Cardiac fibroblast (primary cell): ENCODE measurements around the gene STAT6.
"Not testable (repeated sequence)": the region's sequence is repeated elsewhere in the genome, so short reads cannot be mapped to it uniquely, and the experiment has no call there.

Experiments used
- DNase-seq, 2 donors: peaks; one replicate each; pipeline versions ENCODE4 v3.0.0 to v3.0.0-alpha.2; 2010; ENCODE audit warnings: low read depth in 2 of 2
- H3K4me3 ChIP-seq, 2 donors: replicated peaks in 1 of 2; 1 replicate in 1 of 2; 2 replicates in 1 of 2; pipeline ENCODE4 v1.5.1; 2011; ENCODE audit warnings: low read depth in 2 of 2, low read length in 2 of 2, mild to moderate bottlenecking in 2 of 2, moderate library complexity in 1 of 2
- TF ChIP-seq, protein P1 (sequence below): IDR thresholded peaks from one replicate; pipeline ENCODE4 v1.5.1; 2011; ENCODE audit warnings: low read depth, mild to moderate bottlenecking, low read length, inconsistent platforms

Gene STAT6

DNA sequence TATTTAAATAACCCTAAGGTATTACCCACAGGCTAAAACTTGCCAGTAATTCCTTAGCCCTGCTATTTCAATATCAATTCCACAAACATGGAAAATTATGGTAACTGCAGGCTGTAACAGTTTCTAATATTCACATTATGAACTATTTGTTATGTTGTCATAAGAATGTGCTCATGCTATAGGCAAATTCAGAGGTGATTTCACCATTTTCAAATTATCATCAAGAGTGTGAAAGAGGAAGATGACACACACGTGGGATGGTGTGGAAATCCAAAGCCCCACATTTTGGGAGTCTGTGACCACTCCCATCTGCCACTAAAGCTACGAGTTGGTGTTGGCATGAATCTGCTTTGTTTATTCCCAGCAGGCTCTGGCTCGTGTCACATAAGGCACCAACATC, 55.3 kb downstream of the STAT6 start:
- TF ChIP-seq, protein P1, sequence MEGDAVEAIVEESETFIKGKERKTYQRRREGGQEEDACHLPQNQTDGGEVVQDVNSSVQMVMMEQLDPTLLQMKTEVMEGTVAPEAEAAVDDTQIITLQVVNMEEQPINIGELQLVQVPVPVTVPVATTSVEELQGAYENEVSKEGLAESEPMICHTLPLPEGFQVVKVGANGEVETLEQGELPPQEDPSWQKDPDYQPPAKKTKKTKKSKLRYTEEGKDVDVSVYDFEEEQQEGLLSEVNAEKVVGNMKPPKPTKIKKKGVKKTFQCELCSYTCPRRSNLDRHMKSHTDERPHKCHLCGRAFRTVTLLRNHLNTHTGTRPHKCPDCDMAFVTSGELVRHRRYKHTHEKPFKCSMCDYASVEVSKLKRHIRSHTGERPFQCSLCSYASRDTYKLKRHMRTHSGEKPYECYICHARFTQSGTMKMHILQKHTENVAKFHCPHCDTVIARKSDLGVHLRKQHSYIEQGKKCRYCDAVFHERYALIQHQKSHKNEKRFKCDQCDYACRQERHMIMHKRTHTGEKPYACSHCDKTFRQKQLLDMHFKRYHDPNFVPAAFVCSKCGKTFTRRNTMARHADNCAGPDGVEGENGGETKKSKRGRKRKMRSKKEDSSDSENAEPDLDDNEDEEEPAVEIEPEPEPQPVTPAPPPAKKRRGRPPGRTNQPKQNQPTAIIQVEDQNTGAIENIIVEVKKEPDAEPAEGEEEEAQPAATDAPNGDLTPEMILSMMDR, result no peak
- H3K4me3 ChIP-seq, result no peak overlapping the region
- DNase-seq, result no peak

DNA sequence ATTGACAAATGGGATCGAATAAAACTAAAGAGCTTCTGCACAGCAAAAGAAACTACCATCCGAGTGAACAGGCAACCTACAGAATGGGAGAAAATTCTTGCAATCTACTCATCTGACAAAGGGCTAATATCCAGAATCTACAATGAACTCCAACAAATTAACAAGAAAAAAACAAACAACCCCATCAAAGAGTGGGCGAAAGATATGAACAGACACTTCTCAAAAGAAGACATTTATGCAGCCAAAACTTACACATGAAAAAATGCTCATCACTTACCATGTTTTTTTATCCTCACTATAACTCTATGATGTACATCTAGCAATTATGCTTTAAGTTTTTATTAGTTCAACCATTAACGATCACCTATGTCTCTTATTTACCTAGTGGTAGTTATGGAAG, 57.3 kb downstream of the STAT6 start:
- DNase-seq, H3K4me3 ChIP-seq: not testable (repeated sequence)

DNA sequence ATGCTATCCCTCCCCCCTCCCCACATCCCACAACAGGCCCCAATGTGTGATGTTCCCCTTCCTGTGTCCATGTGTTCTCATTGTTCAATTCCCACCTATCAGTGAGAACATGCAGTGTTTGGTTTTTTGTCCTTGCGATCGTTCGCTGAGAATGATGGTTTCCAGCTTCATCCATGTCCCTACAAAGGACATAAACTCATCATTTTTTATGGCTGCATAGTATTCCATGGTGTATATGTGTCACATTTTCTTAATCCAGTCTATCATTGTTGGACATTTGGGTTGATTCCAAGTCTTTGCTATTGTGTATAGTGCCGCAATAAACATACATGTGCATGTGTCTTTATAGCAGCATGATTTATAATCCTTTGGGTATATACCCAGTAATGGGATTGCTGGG, 58.0 kb downstream of the STAT6 start:
- DNase-seq, result not testable (repeated sequence)

DNA sequence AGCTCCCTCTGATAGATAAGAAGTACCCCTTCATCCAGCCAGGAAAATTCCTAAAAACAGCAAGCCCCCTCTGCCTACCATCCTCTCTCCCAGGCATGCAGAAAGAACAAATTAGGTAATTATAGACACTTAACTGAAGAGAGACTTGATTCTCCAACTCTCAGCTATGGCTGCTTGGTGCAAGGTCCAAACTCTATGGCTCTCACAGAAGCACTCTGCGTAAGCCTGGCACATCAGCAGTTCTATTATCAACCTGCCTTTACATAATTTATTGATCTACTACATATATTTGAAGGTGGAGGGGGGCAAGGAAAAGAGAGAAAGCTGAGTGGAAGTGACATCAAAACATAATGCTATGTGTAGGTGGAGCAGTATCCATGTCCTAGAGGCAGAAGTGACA, 60.2 kb downstream of the STAT6 start:
- no peak for DNase-seq
- TF ChIP-seq, protein P1, result no peak
- no peak overlapping the region for H3K4me3 ChIP-seq

More for the DNA sequence above, 58.0 kb downstream of the STAT6 start:
- not testable (repeated sequence) for H3K4me3 ChIP-seq

DNA sequence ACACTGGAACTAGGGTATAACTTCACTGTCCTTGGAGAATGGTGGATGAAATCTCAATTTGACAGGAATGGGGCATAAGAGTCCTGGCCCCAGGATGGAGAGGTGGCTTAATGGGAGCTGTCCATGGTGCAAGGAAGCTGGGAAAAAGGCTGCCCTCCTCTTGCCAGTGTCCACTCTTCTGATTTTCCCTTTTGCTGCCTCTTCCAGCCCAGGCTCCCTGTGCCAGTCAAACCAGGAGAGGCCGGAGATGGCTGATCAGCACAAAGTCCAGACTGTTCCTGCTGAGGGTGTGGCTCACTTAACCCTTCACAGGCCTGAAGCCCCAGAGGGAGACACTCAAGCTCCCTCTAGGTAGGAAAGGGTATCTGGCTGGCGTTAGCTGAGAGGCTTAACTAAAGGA, 61.3 kb downstream of the STAT6 start, which contains the start of gene MYO1A:
Gene MYO1A (minus strand): TSS at position 240 of the 400 bp plus-strand sequence. CDS start 1,806 bp downstream, outside the sequence.
- TF ChIP-seq, protein P1, result no peak
- DNase-seq, result peak; percentile 13 to 20

DNA sequence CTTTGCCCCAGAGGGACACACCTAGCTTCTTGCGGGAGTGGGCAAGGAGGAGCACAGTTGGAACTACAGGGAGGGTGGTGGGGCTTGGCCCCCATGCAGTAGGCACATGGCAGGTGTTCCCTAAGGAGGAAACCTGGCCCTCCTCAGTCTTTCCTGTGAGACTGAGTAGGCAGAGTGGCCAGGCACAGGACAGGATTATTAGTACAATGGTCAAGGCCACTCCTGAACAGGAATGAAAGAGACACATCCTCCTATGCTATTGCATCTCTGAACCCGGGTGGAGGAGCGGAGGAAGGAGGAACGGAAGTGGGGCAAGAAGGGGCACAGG, 62.1 kb downstream of the STAT6 start:
- TF ChIP-seq, protein P1, result no peak
- DNase-seq, result no peak
- no peak overlapping the region for H3K4me3 ChIP-seq

More for the DNA sequence above, 61.3 kb downstream of the STAT6 start, which contains the start of gene MYO1A:
- no peak within 1 kb of the TSS for H3K4me3 ChIP-seq

DNA sequence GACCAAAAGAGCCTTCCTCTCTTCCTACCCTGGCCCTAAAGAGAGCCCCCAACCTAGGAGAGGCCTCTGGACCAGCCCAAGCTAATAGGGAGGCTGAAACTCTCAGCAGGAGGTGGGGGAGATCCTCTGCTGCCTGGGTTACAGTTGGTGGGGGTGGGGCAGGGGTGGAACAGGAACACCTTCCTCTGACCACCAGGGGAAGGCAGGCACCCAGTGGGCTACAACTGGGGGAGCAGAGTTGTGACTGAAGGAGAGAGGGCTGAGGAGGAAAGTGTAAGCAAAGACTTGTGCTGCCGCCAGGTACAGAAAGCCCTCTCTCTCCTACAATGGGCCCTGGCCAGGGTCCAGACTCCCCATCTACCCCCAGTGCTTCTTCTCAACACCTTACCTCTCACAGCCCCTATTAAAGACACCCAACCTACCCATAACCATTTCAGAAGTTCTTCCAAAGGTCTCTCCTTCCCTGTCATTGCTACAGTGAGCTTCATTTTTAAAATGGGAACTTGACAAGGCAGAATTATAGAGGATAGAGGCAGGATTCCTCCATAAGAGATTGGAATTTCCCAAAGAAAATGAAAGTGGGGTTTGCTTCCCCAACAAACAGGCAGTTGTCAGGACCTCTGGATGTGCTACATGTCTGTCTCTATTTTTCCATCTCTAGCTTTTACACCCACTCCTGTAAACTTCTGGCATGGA, 62.6 kb downstream of the STAT6 start:
- no peak for DNase-seq
- TF ChIP-seq, protein P1, result no peak

DNA sequence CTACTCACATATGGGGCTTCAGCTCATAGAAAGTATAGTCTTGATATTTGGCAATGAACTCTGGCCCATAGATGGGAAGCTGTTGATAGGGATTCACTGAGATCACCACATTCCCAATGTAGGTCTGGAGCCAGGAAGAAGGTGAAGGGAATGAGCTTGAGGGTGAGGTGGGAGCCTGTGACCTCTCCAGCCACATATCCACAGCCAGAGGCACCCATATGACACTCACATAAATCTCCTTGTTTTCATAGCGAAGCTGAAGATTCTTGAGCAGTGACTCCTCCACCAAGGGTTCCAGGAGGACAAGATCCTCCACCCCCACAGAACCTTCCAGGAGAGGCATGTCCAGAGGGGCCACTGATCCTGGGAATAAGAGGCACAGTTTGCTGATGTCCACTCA, 63.2 kb downstream of the STAT6 start:
- H3K4me3 ChIP-seq, result no peak overlapping the region
- DNase-seq, result no peak
- TF ChIP-seq, protein P1, result no peak

More for the DNA sequence above, 62.6 kb downstream of the STAT6 start:
- H3K4me3 ChIP-seq, result no peak overlapping the region
